Measurements from ENCODE around the gene SGCD.

SGCD gene

DNA sequence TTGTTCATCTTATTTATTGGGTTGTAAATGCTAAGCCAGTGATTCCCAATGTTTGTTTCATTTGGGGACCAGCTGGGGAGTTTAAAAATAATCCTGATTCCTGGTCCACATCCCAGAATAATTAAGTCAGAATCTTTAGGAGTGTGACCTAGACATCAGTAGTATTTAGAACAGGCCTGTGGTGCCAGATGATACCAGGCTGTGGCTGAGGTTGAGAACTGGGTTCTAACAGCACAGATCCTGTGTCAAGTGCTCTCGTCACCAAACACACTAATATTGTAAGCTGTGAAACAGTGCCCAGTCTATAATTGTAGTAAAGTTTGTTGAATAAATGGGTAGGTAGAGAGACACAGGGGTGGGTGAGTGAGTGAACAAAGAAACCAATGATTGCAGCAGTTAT is 351.0 kb downstream of the SGCD start:
- H3K27ac ChIP-seq (replicated peaks), result no peak overlapping the region

DNA sequence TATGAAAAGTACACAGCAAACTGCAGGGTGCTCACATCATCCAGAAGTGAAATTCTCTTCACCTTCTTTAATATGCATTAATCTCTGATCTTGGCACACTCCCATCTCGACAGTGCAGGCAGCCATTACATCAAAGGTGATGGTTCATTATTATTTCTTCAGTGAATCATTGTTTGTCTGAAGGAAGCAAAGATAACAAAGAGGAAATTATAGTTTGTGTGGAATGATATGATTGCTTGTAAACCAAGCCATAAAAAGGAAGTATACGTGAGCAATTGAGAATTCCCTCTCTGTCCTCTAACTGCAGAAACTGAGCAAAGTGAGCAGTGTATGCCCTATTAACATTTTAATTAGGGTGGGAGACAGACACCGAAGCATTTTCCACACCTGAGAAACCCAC is 351.5 kb downstream of the SGCD start:
- H3K27ac ChIP-seq (replicated peaks), result no peak overlapping the region
- H3K4me3 ChIP-seq (replicated peaks; ENCODE audit: insufficient read depth, low read length), result no peak overlapping the region
- H3K27me3 ChIP-seq (ENCODE audit: insufficient read depth, poor library complexity, severe bottlenecking), result peaks cover 2% of the 10 kb centered on the region
- TF ChIP-seq, protein P1, sequence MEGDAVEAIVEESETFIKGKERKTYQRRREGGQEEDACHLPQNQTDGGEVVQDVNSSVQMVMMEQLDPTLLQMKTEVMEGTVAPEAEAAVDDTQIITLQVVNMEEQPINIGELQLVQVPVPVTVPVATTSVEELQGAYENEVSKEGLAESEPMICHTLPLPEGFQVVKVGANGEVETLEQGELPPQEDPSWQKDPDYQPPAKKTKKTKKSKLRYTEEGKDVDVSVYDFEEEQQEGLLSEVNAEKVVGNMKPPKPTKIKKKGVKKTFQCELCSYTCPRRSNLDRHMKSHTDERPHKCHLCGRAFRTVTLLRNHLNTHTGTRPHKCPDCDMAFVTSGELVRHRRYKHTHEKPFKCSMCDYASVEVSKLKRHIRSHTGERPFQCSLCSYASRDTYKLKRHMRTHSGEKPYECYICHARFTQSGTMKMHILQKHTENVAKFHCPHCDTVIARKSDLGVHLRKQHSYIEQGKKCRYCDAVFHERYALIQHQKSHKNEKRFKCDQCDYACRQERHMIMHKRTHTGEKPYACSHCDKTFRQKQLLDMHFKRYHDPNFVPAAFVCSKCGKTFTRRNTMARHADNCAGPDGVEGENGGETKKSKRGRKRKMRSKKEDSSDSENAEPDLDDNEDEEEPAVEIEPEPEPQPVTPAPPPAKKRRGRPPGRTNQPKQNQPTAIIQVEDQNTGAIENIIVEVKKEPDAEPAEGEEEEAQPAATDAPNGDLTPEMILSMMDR (IDR thresholded peaks at IDR 0.05; ENCODE audit: insufficient read depth, low read length), result no peak
- TF ChIP-seq SPI1 (IDR thresholded peaks at IDR 0.05; ENCODE audit: borderline replicate concordance, low read depth), result no peak
- no peak for DNase-seq (ENCODE audit: low read depth in 1 of 2, low spot score in 1 of 2)

More for the DNA sequence above, 351.0 kb downstream of the SGCD start:
- DNase-seq (ENCODE audit: low read depth in 1 of 2, low spot score in 1 of 2), result no peak
- no peak overlapping the region for H3K4me3 ChIP-seq (replicated peaks; ENCODE audit: insufficient read depth, low read length)
- peaks cover 2% of the 10 kb centered on the region for H3K27me3 ChIP-seq (ENCODE audit: insufficient read depth, poor library complexity, severe bottlenecking)
- TF ChIP-seq, protein P1 (IDR thresholded peaks at IDR 0.05; ENCODE audit: insufficient read depth, low read length), result no peak

DNA sequence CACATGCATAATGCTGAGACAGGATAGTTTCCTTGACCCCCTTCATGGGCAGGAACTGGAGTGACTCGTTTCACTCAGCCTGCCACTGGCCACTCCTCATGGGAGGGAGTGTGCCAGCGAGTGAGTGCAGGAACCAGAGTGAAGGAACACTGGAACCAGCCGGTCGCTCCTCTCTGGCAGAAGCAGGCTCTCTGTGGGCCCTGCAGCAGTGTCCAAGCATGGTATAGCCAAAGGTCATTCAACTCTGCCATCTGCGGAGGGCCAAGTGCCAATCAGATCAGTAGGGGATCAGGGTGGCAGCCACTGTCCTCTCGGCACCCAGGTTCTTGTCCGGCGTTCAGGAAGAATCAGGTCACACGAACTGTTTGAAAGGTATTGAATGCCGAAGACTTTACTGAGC is 353.9 kb downstream of the SGCD start:
- TF ChIP-seq, protein P1 (IDR thresholded peaks at IDR 0.05; ENCODE audit: insufficient read depth, low read length), result no peak
- no peak for TF ChIP-seq SPI1 (IDR thresholded peaks at IDR 0.05; ENCODE audit: borderline replicate concordance, low read depth)
- no peak for TF ChIP-seq POLR2AphosphoS5 (IDR thresholded peaks at IDR 0.05; ENCODE audit: low read depth)
- TF ChIP-seq GABPA (IDR thresholded peaks at IDR 0.05; ENCODE audit: low read depth), result no peak
- TF ChIP-seq, protein P2, sequence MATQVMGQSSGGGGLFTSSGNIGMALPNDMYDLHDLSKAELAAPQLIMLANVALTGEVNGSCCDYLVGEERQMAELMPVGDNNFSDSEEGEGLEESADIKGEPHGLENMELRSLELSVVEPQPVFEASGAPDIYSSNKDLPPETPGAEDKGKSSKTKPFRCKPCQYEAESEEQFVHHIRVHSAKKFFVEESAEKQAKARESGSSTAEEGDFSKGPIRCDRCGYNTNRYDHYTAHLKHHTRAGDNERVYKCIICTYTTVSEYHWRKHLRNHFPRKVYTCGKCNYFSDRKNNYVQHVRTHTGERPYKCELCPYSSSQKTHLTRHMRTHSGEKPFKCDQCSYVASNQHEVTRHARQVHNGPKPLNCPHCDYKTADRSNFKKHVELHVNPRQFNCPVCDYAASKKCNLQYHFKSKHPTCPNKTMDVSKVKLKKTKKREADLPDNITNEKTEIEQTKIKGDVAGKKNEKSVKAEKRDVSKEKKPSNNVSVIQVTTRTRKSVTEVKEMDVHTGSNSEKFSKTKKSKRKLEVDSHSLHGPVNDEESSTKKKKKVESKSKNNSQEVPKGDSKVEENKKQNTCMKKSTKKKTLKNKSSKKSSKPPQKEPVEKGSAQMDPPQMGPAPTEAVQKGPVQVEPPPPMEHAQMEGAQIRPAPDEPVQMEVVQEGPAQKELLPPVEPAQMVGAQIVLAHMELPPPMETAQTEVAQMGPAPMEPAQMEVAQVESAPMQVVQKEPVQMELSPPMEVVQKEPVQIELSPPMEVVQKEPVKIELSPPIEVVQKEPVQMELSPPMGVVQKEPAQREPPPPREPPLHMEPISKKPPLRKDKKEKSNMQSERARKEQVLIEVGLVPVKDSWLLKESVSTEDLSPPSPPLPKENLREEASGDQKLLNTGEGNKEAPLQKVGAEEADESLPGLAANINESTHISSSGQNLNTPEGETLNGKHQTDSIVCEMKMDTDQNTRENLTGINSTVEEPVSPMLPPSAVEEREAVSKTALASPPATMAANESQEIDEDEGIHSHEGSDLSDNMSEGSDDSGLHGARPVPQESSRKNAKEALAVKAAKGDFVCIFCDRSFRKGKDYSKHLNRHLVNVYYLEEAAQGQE (IDR thresholded peaks at IDR 0.05; ENCODE audit: insufficient replicate concordance, low read depth), result no peak
- no peak for DNase-seq (ENCODE audit: low read depth in 1 of 2, low spot score in 1 of 2)
- peaks cover 2% of the 10 kb centered on the region for H3K27me3 ChIP-seq (ENCODE audit: insufficient read depth, poor library complexity, severe bottlenecking)
- H3K27ac ChIP-seq (replicated peaks), result no peak overlapping the region
- H3K4me3 ChIP-seq (replicated peaks; ENCODE audit: insufficient read depth, low read length), result no peak overlapping the region

DNA sequence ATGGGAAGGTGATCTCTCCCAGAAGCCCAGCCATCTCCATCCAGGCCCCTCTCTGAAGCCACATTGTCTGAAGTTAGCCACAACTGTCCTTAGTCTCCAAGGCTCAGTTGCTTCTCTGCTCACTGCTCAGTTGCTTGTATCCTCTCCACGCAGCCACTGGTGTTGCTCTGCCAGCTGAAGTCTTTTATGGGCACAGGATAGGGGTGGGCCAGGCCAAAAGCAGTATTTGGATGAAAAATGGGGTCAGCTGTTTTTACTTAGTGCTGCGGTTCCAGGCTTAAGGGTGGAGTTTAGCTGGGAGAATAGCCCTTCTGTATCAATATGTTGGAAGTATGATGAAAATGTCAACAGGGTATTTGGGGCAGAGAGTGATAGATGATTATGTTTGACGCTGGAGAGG is 354.3 kb downstream of the SGCD start:
- H3K4me3 ChIP-seq (replicated peaks; ENCODE audit: insufficient read depth, low read length), result no peak overlapping the region
- no peak for DNase-seq (ENCODE audit: low read depth in 1 of 2, low spot score in 1 of 2)
- H3K27ac ChIP-seq (replicated peaks), result no peak overlapping the region
- H3K27me3 ChIP-seq (ENCODE audit: insufficient read depth, poor library complexity, severe bottlenecking), result peaks cover 2% of the 10 kb centered on the region
- TF ChIP-seq GABPA (IDR thresholded peaks at IDR 0.05; ENCODE audit: low read depth) (no peak), SPI1 (IDR thresholded peaks at IDR 0.05; ENCODE audit: borderline replicate concordance, low read depth) (no peak), POLR2AphosphoS5 (IDR thresholded peaks at IDR 0.05; ENCODE audit: low read depth) (no peak)
- TF ChIP-seq, protein P2 (IDR thresholded peaks at IDR 0.05; ENCODE audit: insufficient replicate concordance, low read depth), result no peak
- TF ChIP-seq, protein P1 (IDR thresholded peaks at IDR 0.05; ENCODE audit: insufficient read depth, low read length), result no peak
